ENCODE measurements around the gene MRPL38.
"Not testable (repeated sequence)": the region's sequence is repeated elsewhere in the genome, so short reads cannot be mapped to it uniquely, and the experiment has no call there.

Gene MRPL38

DNA sequence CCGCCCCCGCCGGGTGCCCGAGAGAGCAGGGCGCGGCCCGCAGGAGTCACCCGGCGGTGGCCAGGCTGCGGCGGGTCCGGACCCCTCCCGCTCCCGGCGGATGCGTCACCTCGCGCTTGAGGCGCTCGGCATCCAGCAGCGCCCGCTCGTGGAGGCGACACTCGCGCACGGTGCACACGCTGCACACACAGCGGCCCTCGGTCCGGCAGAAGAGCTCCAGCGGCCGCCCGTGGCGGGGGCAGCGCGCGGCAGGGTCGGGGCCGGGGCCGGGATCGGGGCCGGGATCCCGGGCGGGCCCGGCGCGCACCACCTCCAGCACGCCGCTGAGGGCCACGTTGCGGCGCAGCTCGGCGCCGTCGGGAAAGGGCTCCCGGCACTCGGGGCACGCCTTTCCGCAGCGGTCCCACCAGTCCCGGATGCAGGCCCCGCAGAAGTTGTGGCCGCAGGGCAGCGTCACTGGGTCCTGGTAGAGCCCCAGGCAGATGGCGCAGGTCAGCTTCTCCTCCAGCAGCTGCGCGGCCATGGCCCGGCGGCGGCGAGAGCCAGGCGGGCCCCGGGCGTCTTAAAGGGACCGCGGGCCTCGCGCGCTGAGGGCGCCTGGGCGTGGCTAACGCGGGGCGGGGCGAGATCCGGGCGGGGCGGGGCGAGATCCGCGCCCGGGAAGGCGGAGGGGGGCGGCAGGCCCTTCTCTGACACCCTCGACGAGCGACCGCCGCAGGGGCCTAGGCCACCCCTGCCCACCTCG is 8.1 kb downstream of the MRPL38 start, which contains the start of gene TRIM65:
TSS of gene TRIM65 (minus strand) at position 537 of the 745 bp plus-strand sequence. CDS start at position 523, 14 bp downstream.
- DNase-seq (ENCODE audit: low read depth), result peak; percentile 81

DNA sequence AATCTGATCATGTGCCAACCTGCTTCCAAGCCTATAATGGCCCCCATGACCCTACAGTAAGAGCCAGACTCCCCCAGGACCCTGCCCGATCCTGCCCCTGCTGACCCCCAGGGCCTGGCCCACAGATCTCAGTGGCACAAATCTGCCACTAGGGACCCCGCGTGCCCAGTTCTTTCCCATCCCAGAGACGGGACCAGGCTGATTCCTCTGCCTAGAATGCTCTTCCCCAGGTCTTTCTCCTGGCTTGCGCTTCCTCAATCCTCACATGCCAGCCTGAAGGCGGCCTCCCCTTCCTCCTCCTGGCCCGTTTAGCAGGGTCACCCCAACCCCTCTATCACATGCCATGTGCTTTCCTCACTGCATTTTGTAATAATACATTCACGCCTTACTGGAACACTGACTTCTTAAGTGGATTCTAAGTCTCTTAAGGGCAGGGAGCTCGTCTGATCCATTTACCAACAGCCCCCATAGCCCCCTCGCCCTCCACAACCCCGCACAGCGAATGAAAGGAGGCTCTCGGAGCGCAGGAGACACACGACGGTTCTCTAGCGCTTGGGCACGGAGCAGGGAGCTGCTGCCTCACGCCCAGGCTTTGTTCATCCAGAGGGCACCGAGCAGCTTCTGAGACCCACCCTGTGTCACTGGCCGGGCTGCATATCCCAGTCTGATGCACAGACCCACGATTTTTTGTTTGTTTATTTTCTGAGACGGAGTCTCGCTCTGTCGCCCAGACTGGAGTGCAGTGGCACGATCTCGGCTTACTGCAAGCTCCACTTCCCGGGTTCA is 9.1 kb downstream of the MRPL38 start:
- no peak for DNase-seq (ENCODE audit: low read depth)

DNA sequence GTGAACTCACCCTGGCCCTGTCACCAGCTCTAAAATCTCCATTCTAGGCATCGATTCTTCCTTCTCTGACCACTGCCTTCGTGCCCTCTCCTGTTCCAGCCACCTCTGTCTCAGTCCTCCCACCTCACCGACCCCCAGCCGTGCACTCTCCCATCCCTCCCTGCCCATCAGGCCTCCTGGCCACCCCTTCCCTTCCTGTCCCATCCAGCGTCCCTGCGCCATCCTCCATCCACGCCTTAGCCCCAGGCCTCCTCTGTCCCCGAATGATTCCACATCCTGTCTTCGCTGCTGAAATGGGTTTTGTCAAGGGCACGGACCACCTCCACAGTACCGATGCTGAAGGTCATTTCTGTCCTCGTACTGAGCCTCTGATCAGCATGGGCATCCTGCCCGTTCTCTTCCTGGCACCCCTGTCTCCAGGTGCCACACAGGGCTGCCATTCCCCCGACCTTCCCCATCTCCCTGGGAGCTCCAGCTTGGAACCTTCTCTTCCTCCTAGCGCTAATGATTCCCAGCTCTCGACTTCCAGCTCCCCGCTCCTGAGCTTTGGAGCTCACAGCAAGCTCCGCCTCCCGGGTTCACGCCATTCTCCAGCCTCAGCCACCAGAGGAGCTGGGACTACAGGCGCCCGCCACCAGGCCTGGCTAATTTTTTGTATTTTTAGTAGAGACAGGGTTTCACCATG is 10.5 kb downstream of the MRPL38 start:
- DNase-seq (ENCODE audit: low read depth), result no peak

- DNase-seq (ENCODE audit: low read depth), result no peak
Measured at GRCh38 chr17:75893305-75894048, 11.2 kb downstream of the MRPL38 start.

GRCh38 chr17:75892556-75893224 is 12.0 kb downstream of the MRPL38 start:
- DNase-seq (ENCODE audit: low read depth), result no peak

DNA sequence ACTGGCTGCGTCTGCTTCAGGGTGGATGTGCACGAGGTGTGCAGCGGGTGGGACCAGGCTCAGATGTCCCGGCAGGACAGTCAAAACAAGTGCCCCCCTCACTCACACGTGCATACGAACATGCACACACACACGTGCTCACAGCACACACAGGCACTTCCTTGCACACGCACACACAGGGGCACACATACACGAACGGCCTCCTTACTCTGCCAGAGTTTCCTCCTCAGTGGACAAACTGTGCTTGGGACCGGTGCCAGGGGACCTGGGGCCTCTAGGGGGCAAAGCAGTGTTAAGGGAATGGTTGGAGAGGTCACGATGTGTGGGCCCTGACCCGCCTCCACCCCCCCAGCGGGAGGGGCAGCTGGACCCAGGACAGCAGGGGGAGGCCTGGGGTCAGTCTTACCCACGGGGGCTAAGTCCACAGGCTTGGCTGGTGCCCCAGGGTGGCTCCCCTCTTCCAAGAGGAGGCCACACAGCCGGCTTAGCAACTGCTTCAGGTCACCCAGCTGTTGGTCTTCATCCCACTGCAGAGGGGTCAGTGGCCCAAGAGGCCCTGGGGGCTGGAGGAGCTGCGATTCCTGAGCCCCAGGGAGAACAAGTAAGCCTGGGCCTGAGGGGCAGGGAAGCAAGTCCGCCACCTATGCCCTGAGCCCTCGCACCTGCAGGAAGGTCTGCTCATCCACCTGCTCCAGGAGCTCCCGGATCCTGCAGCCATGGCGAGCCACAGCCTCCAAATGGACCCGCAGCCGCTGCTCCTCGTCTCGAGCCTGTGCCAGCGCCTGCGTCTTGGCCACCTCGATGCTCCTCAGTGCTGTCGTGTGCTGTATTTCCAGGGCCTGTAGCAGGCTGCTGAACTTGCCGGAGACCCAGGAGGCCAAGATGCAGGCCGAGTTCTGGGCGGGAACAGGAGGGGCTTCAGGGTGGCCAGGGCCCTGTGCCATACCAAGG is 12.8 kb downstream of the MRPL38 start:
- DNase-seq (ENCODE audit: low read depth), result no peak

GRCh38 chr17:75891022-75891604 is 13.6 kb downstream of the MRPL38 start:
- no peak for DNase-seq (ENCODE audit: low read depth)

GRCh38 chr17:75889454-75889853 is 15.2 kb downstream of the MRPL38 start:
- no peak for DNase-seq (ENCODE audit: low read depth)

DNA sequence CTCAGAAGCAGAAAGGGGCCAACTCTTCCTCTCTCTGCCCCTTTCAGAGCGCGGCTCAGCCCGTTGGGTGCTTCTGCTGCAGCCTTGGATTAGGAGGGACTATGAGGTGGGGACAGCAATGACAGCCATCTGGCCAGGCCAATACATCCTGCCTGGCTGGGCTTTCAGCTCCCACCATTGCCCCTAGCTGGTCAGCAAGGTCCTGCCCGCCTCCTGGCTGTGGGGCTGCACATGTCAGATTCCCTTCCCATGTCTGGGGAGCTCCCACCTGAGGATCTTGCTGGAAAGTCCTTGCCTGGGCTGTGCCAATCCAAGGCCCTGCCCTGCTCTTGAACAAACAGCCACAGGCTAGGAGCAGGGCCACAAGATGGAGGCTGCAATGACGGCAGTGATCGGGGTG is 16.2 kb downstream of the MRPL38 start:
- DNase-seq (ENCODE audit: low read depth), result no peak

DNA sequence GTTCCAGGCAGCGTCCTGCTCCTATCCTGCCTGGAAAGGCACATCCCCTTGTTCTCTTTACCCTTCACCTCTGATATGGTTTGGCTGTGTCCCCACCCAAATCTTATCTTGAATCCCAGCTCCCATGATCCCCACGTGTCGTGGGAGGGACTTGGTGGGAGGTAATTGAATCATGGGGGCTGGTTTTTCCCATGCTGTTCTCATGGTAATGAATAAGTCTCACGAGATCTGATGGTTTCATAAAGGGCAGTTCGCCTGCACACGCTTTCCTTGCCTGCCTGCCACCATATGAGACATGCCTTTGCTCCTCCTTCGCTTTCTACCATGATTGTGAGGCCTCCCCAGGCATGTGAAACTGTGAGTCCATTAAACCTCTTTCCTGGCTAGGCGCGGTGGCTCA is 18.8 kb downstream of the MRPL38 start:
- DNase-seq (ENCODE audit: low read depth), result not testable (repeated sequence)

DNA sequence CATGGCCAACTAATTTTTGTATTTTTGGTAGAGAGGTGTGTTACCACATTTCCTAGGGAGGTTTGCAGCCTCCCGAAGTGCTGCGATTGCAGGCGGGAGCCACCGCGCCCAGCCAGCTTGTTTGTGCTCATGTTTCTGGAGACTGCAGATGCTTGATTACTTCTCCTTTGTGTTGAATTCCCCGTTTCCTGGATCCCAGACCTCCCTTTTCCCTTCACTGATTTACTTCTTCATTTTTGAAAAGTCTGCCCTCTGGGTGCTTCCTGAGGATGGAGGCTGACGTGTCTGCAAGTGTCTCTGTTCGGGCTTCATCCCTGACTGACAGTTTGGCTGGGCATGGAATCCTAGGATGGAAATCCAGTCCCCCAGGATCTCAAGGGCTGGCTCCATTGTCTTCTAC is 19.3 kb downstream of the MRPL38 start:
- no peak for DNase-seq (ENCODE audit: low read depth)

DNA sequence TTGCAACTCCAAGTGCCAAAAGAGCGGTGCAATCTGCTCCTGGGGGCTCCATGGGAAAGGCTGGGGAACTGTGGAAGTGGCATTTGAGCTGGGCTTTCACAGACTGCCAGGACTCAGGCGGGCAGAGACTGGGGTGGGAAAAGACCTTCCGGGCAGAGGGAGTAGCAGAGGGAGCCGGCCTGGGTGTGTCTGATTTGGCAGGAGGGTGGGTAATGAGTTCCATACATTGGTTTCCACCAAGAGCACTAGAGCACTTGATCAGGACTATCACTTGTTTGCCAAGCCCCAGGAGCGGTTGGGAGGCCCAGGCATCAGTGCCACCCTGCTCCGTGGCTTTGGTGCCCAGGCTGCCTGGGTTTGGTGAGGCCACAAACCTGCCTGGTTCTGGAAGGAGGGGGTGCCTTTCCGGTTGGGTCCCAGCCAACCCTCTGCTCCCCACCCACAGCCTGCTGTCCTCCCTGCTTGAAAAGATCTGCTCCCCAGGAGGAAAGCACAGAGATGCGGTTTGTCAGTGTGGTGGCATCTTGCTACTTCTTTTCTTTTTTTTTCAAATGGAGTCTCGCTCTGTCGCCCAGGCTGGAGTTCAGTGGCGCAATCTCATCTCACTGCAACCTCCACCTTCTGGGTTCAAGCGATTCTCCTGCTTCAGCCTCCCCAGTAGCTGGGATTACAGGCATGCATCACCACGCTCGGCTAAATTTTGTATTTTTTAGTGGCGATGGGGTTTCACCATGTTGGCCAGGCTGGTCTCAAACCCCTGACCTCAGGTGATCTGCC is 22.8 kb downstream of the MRPL38 start:
- DNase-seq (ENCODE audit: low read depth), result no peak

DNA sequence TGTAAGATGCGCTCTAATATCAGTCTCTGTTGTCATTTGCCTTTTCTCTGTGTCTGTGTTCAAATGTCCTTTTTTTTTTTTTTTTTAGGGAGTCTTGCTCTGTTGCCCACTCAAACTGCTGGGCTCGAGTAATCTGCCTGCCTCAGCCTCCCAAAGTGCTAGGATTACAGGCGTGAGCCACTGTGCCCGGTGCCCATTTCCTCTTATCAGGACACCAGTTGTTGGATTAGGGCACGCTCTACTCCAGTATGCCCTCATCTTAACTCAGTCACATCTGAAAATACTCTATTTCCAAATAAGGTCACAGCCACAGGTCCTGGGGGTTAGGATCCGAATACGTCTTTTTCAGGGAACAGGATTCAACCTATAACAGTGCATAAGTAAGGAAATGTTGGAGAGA is 24.4 kb downstream of the MRPL38 start:
- no peak for DNase-seq (ENCODE audit: low read depth)

DNA sequence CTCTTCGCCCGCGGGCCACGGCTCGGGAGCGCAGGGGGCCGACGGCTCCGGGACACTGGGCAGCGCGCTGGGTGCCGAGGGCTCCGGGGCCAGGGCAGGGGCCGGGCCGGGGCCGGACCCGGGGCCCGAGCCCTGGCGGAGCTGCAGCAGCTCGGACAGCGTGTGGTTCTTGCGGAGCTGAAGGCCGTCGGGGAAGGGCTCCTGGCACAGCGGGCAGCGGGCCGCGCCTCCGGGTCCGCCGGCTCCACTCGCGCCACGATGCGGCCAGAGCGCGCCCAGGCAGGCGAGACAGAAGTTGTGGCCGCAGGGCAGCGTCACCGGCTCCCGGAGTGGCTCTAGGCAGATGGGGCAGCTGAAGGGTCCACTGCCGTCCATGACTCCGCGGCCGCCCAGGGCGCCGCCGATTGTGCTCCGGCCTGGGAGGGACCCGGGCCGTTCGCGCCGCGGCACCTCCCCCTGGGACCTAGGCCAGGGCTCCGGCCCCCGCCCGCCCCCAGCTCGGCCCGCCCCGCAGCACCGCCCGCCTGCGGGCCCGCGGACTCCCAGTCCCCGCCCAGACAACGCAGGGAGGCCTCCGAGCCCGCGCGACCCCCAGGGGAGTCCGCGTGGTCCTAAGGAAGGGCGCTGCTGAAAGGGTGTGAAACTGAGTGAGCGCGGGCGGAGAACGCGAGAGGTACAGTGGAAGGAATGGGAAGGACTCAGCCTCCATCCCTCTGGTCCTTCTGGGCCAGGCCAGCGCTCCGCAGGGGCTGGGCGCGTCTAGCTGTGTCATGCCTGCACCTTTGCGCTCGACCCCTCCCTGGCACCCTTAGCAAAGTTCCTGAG is 26.3 kb downstream of the MRPL38 start, which contains the start of gene TRIM47:
TSS of gene TRIM47 (minus strand) at position 408 of the 825 bp plus-strand sequence. CDS start at position 375, 33 bp downstream.
- DNase-seq (ENCODE audit: low read depth), result peak; percentile 26

- peak; percentile 74 for DNase-seq (ENCODE audit: low read depth)
Measured at GRCh38 chr17:75877752-75878173, 26.9 kb downstream of the MRPL38 start.

GRCh38 chr17:75876938-75877751 is 27.5 kb downstream of the MRPL38 start:
- peak; percentile 38 for DNase-seq (ENCODE audit: low read depth)
